Measurements from ENCODE around the gene ARID1A.
"Not testable (repeated sequence)": the region's sequence is repeated elsewhere in the genome, so short reads cannot be mapped to it uniquely, and the experiment has no call there.

ARID1A gene

GRCh38 chr1:26788515-26788785 is 92.6 kb downstream of the ARID1A start:
- DNase-seq (ENCODE audit: low spot score): no peak

GRCh38 chr1:26788836-26789611 is 93.2 kb downstream of the ARID1A start:
- DNase-seq (ENCODE audit: low spot score): peak; percentile 85

GRCh38 chr1:26789612-26789865 is 93.7 kb downstream of the ARID1A start:
- no peak for DNase-seq (ENCODE audit: low spot score)

GRCh38 chr1:26789931-26790330 is 94.1 kb downstream of the ARID1A start:
- DNase-seq (ENCODE audit: low spot score): no peak

GRCh38 chr1:26790551-26790953 is 94.7 kb downstream of the ARID1A start:
- DNase-seq (ENCODE audit: low spot score): no peak

GRCh38 chr1:26791148-26791547 is 95.3 kb downstream of the ARID1A start:
- no peak for DNase-seq (ENCODE audit: low spot score)

- DNase-seq (ENCODE audit: low spot score): no peak
Measured at GRCh38 chr1:26791626-26792025, 95.8 kb downstream of the ARID1A start.

GRCh38 chr1:26792924-26793323 is 97.1 kb downstream of the ARID1A start:
- no peak for DNase-seq (ENCODE audit: low spot score)

GRCh38 chr1:26794391-26794790 is 98.6 kb downstream of the ARID1A start:
- DNase-seq (ENCODE audit: low spot score): no peak

GRCh38 chr1:26797627-26798026 is 101.8 kb downstream of the ARID1A start:
- DNase-seq (ENCODE audit: low spot score): no peak

- DNase-seq (ENCODE audit: low spot score): no peak
Measured at GRCh38 chr1:26799479-26800142, 103.8 kb downstream of the ARID1A start.

GRCh38 chr1:26803932-26804331 is 108.1 kb downstream of the ARID1A start:
- not testable (repeated sequence) for DNase-seq (ENCODE audit: low spot score)

- DNase-seq (ENCODE audit: low spot score): peak; percentile 75
Measured at GRCh38 chr1:26810105-26810504, 114.3 kb downstream of the ARID1A start.

- no peak for DNase-seq (ENCODE audit: low spot score)
Measured at GRCh38 chr1:26811057-26811456, 115.2 kb downstream of the ARID1A start.

- DNase-seq (ENCODE audit: low spot score): no peak
Measured at GRCh38 chr1:26811708-26812107, 115.9 kb downstream of the ARID1A start.

GRCh38 chr1:26814377-26814776 is 118.6 kb downstream of the ARID1A start:
- no peak for DNase-seq (ENCODE audit: low spot score)

- no peak for DNase-seq (ENCODE audit: low spot score)
Measured at GRCh38 chr1:26814893-26815292, 119.1 kb downstream of the ARID1A start.

GRCh38 chr1:26820784-26821269 is 125.0 kb downstream of the ARID1A start:
- no peak for DNase-seq (ENCODE audit: low spot score)

- DNase-seq (ENCODE audit: low spot score): no peak
Measured at GRCh38 chr1:26822737-26823395, 127.1 kb downstream of the ARID1A start.

GRCh38 chr1:26824731-26825130 is 128.9 kb downstream of the ARID1A start:
- no peak for DNase-seq (ENCODE audit: low spot score)

GRCh38 chr1:26826261-26827105 is 130.7 kb downstream of the ARID1A start, which contains the start of gene ZDHHC18:
ZDHHC18 (plus strand) TSS chr1:26826688; CDS start chr1:26826805, 117 bp downstream.
- DNase-seq (ENCODE audit: low spot score): peak; percentile 80

GRCh38 chr1:26827106-26827604 is 131.3 kb downstream of the ARID1A start:
- no peak for DNase-seq (ENCODE audit: low spot score)
